Measurements from ENCODE around the gene RELN.

- TF ChIP-seq, protein P1, sequence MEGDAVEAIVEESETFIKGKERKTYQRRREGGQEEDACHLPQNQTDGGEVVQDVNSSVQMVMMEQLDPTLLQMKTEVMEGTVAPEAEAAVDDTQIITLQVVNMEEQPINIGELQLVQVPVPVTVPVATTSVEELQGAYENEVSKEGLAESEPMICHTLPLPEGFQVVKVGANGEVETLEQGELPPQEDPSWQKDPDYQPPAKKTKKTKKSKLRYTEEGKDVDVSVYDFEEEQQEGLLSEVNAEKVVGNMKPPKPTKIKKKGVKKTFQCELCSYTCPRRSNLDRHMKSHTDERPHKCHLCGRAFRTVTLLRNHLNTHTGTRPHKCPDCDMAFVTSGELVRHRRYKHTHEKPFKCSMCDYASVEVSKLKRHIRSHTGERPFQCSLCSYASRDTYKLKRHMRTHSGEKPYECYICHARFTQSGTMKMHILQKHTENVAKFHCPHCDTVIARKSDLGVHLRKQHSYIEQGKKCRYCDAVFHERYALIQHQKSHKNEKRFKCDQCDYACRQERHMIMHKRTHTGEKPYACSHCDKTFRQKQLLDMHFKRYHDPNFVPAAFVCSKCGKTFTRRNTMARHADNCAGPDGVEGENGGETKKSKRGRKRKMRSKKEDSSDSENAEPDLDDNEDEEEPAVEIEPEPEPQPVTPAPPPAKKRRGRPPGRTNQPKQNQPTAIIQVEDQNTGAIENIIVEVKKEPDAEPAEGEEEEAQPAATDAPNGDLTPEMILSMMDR (IDR thresholded peaks at IDR 0.05 in 8 of 11, conservative IDR thresholded peaks at IDR 0.05 in 3 of 11) = no peak
- TF ChIP-seq POLR2A (IDR thresholded peaks at IDR 0.05) (no peak), POLR2AphosphoS5 (IDR thresholded peaks at IDR 0.05) (no peak)
These were observed 303.4 kb downstream of the RELN start for GRCh38 chr7:103686064-103686463.

All from spleen (tissue), 7 donors.